ENCODE results near the gene TMEM72. TPM values are rescaled to one million over a fixed set of nuclear protein-coding genes. Genes with fewer than 3 reads are reported as not detected.

Gene TMEM72
- total and polyA plus RNA-seq, 2 of the 13 experiments (the other 11 are each of a cell fraction or from before 2014, with no cell fraction given): 0.04 TPM; not detected in 1

- TF ChIP-seq IRF9 (CRISPR knock-in tag; IDR thresholded peaks at IDR 0.05; ENCODE audit: borderline replicate concordance): 0 out of 2 replicates have a peak, but pooled peaks have one; percentile 50
- peak; percentile 61; the same call in 1 of the 2 replicates for TF ChIP-seq SOX13 (IDR thresholded peaks at IDR 0.05)
- peak in 1 of 2 experiments; percentile 13; a peak in 1 of 4 replicates for TF ChIP-seq SOX13 (CRISPR knock-in tag; conservative IDR thresholded peaks at IDR 0.05 in 1 of 2, IDR thresholded peaks at IDR 0.05 in 1 of 2)
- no peak for TF ChIP-seq ZNF670 (CRISPR knock-in tag; IDR thresholded peaks at IDR 0.05; ENCODE audit: borderline replicate concordance)
- no peak for TF ChIP-seq NONO (IDR thresholded peaks at IDR 0.05)
- TF ChIP-seq NONO (CRISPR knock-in tag; conservative IDR thresholded peaks at IDR 0.05): 0 out of 2 replicates have a peak, but pooled peaks have one; percentile 9
- TF ChIP-seq FOXC1 (CRISPR knock-in tag; IDR thresholded peaks at IDR 0.05; ENCODE audit: borderline replicate concordance): no peak
- TF ChIP-seq GATAD1 (CRISPR knock-in tag; IDR thresholded peaks at IDR 0.05): 0 out of 2 replicates have a peak, but pooled peaks have one; percentile 9
- no peak for TF ChIP-seq ZBTB21 (CRISPR knock-in tag; IDR thresholded peaks at IDR 0.05)
- TF ChIP-seq MAZ (IDR thresholded peaks at IDR 0.05; ENCODE audit: borderline replicate concordance, low read depth, low read length): no peak
- TF ChIP-seq MAZ (CRISPR knock-in tag; IDR thresholded peaks at IDR 0.05; ENCODE audit: low read depth): peak; percentile 42; the same call in 1 of the 2 replicates
- TF ChIP-seq MIXL1 (CRISPR knock-in tag; IDR thresholded peaks at IDR 0.05): no peak
- TF ChIP-seq ZNF564 (CRISPR knock-in tag; IDR thresholded peaks at IDR 0.05): 0 out of 2 replicates have a peak, but pooled peaks have one; percentile 23
- peak; percentile 30; the same call in 1 of the 2 replicates for TF ChIP-seq RAD21 (CRISPR knock-in tag; IDR thresholded peaks at IDR 0.05)
- peak; percentile 63; the same call in 1 of the 2 replicates for TF ChIP-seq IRF2 (CRISPR knock-in tag; IDR thresholded peaks at IDR 0.05)
- TF ChIP-seq ZBTB4 (CRISPR knock-in tag; IDR thresholded peaks at IDR 0.05; ENCODE audit: borderline replicate concordance): no peak
- no peak for TF ChIP-seq ZBTB34 (CRISPR knock-in tag; IDR thresholded peaks at IDR 0.05)
- TF ChIP-seq ZMYM4 (CRISPR knock-in tag; IDR thresholded peaks at IDR 0.05): 0 out of 2 replicates have a peak, but pooled peaks have one; percentile 7
- no peak for TF ChIP-seq ZNF275 (CRISPR knock-in tag; IDR thresholded peaks at IDR 0.05; ENCODE audit: borderline replicate concordance)
- no peak for TF ChIP-seq CREB1 (IDR thresholded peaks at IDR 0.05)
- TF ChIP-seq CREB1 (CRISPR knock-in tag; IDR thresholded peaks at IDR 0.05): no peak
Measured at GRCh38 chr10:44975431-44976331, 64.5 kb downstream of the TMEM72 start (continued).
